ENCODE data around the gene IRF1.

- TF ChIP-seq POLR2A (IDR thresholded peaks at IDR 0.05) (no peak), CTCF (IDR thresholded peaks at IDR 0.05) (no peak)
Measured at GRCh38 chr5:132458226-132458560, 32.4 kb downstream of the IRF1 start.
